CD14-positive monocyte (primary cell): ENCODE data around the gene PNKP. TPM values are rescaled to one million over a fixed set of nuclear protein-coding genes. Genes with fewer than 3 reads are reported as not detected.

ENCODE experiments used
- DNase-seq, 3 donors: peaks; one replicate each; pipeline ENCODE4 v3.0.0-alpha.2; 2011 to 2022
- H2AFZ ChIP-seq: 2 replicates; pipeline ENCODE4 v1.6.0; 2012; ENCODE audit warnings: mild to moderate bottlenecking, low read depth, low read length, inconsistent platforms; ENCODE audit not compliant: insufficient read depth, poor library complexity, severe bottlenecking
- H3K27ac ChIP-seq, 2 donors: 1 replicate in 1 of 2; 2 replicates in 1 of 2; pipeline ENCODE4 v1.5.1; 2012 to 2013; ENCODE audit warnings: low read length in 2 of 2, control low read depth in 1 of 2, inconsistent platforms in 1 of 2, low read depth in 1 of 2, mild to moderate bottlenecking in 1 of 2
- H3K27me3 ChIP-seq, 2 donors: one replicate each; pipeline versions ENCODE4 v1.6.0 to v1.6.1; 2011 to 2013; ENCODE audit warnings: low read length in 2 of 2; ENCODE audit not compliant: control insufficient read depth in 2 of 2, insufficient read depth in 2 of 2
- H3K36me3 ChIP-seq, 2 donors: replicated peaks in 1 of 2; 1 replicate in 1 of 2; 2 replicates in 1 of 2; pipeline versions ENCODE4 v1.5.1 to v1.6.1; 2012 to 2013; ENCODE audit warnings: low read length in 2 of 2, control low read depth in 1 of 2, inconsistent platforms in 1 of 2, mild to moderate bottlenecking in 1 of 2; ENCODE audit not compliant: insufficient read depth in 2 of 2, control insufficient read depth in 1 of 2
- H3K4me1 ChIP-seq, 2 donors: 1 replicate in 1 of 2; 2 replicates in 1 of 2; pipeline versions ENCODE4 v1.5.1 to v1.6.1; 2012 to 2013; ENCODE audit warnings: low read length in 2 of 2, control low read depth in 1 of 2, inconsistent platforms in 1 of 2, mild to moderate bottlenecking in 1 of 2, moderate library complexity in 1 of 2; ENCODE audit not compliant: insufficient read depth in 2 of 2, control insufficient read depth in 1 of 2
- H3K4me2 ChIP-seq: replicated peaks from 2 replicates; pipeline ENCODE3; 2012; ENCODE audit warnings: low read length, moderate library complexity, mild to moderate bottlenecking; ENCODE audit not compliant: poor library complexity, severe bottlenecking; ENCODE audit errors: extremely low read depth
- H3K4me3 ChIP-seq, 3 experiments: fragments of 200-600 bp in 1 of 3; sonication (generic) in 1 of 3; replicated peaks in 1 of 3; 1 replicate in 2 of 3; 2 replicates in 1 of 3; pipeline ENCODE4 v1.5.1; 2011 to 2013; ENCODE audit warnings: low read length in 3 of 3, mild to moderate bottlenecking in 3 of 3, control low read depth in 2 of 3, low read depth in 2 of 3, inconsistent platforms in 1 of 3, moderate library complexity in 1 of 3
- H3K79me2 ChIP-seq: 2 replicates; pipeline ENCODE4 v1.6.0; 2012; ENCODE audit warnings: mild to moderate bottlenecking, control low read depth, inconsistent platforms, low read length, moderate library complexity; ENCODE audit not compliant: insufficient read depth
- H3K9ac ChIP-seq: 2 replicates; pipeline ENCODE4 v1.6.0; 2017; ENCODE audit warnings: low read length, mild to moderate bottlenecking; ENCODE audit not compliant: insufficient read depth, poor library complexity, severe bottlenecking
- H3K9me3 ChIP-seq, 2 donors: replicated peaks in 1 of 2; 1 replicate in 1 of 2; 2 replicates in 1 of 2; pipeline versions ENCODE4 v1.5.1 to v1.6.1; 2012 to 2013; ENCODE audit warnings: low read length in 2 of 2, control low read depth in 1 of 2; ENCODE audit not compliant: control insufficient read depth in 1 of 2, insufficient read depth in 1 of 2
- H4K20me1 ChIP-seq: 2 replicates; pipeline ENCODE4 v1.6.0; 2012; ENCODE audit warnings: mild to moderate bottlenecking, low read length, control low read depth, moderate library complexity; ENCODE audit not compliant: insufficient read depth
- H3K27ac Mint-ChIP-seq, 7 donors: one replicate each; pipeline ENCODE4 v1.8.0; 2020; ENCODE audit warnings: mild to moderate bottlenecking in 7 of 7, mixed read lengths in 7 of 7, moderate library complexity in 6 of 7, inconsistent platforms in 2 of 7
- H3K27me3 Mint-ChIP-seq, 3 donors: one replicate each; pipeline ENCODE4 v1.8.0; 2021 to 2022; ENCODE audit warnings: low read depth in 3 of 3, mild to moderate bottlenecking in 3 of 3, mixed read lengths in 3 of 3, moderate library complexity in 3 of 3, inconsistent platforms in 1 of 3
- H3K36me3 Mint-ChIP-seq, 2 donors: one replicate each; pipeline ENCODE4 v1.8.0; 2020; ENCODE audit warnings: mixed read lengths in 2 of 2, inconsistent platforms in 1 of 2, mild to moderate bottlenecking in 1 of 2
- H3K4me1 Mint-ChIP-seq: one replicate; pipeline ENCODE4 v1.8.0; 2020; ENCODE audit warnings: mild to moderate bottlenecking, mixed read lengths
- H3K4me3 Mint-ChIP-seq, 2 donors: one replicate each; pipeline ENCODE4 v1.8.0; 2020; ENCODE audit warnings: mild to moderate bottlenecking in 2 of 2, mixed read lengths in 2 of 2, moderate library complexity in 1 of 2
- H3K9me3 Mint-ChIP-seq, 7 donors: one replicate each; pipeline ENCODE4 v1.8.0; 2020 to 2022; ENCODE audit warnings: mixed read lengths in 7 of 7, mild to moderate bottlenecking in 6 of 7, moderate library complexity in 6 of 7, inconsistent platforms in 2 of 7
- CTCF ChIP-seq: fragments of 200-600 bp; IDR thresholded peaks from one replicate; pipeline ENCODE4 v1.8.0; 2022; ENCODE audit warnings: antibody characterized with exemption, mild to moderate bottlenecking
- WGBS: methylation state at CpG from one replicate; pipeline ENCODE4 v1.1.5; 2013; ENCODE audit warnings: missing lambda C conversion rate; ENCODE audit not compliant: insufficient coverage; 5-methylcytosine and 5-hydroxymethylcytosine counted together
- intact Hi-C, 2 donors: fragments of 100-400 bp; cut with micrococcal nuclease; formaldehyde crosslinking; loops; one replicate each; pipeline versions ENCODE4 v1.15.0 to v1.15.1; 2023
- polyA plus RNA-seq, 3 donors: library from polyadenylated mRNA; depleted of rRNA in 1 of 3; unstranded in 2 of 3; stranded (reverse) in 1 of 3; fragments of 300-500 nt in 2 of 3; fragments of >200 nt in 1 of 3; fragmentation: Illumina TruSeq in 2 of 3; gene quantifications; 1 replicate in 2 of 3; 2 replicates in 1 of 3; pipeline ENCODE4 v1.2.3, GENCODE V29; 2012 to 2021

Gene PNKP
- polyA plus RNA-seq, 3 donors = 23.0 to 88.6 (median 30.2) TPM

GRCh38 chr19:49838885-49839588 is 28.3 kb downstream of the PNKP start:
- Histone ChIP-seq H3K27me3 (no peaks in the 10 kb centered on the region), H3K4me1 (peaks cover 3 to 8% of the 10 kb centered on the region in 2 donors), H3K4me3 (no peak overlapping the region), H3K36me3 (peaks cover 62 to 70% of the 10 kb centered on the region in 2 donors), H2AFZ (no peak overlapping the region), H4K20me1 (peaks cover 4% of the 10 kb centered on the region), H3K27ac (no peak overlapping the region), H3K9ac (no peak overlapping the region), H3K79me2 (no peaks in the 10 kb centered on the region), H3K4me2 (no peak overlapping the region), H3K9me3 (no peaks in the 10 kb centered on the region)
- intact Hi-C loops = no loop called here
- H3K27me3 Mint-ChIP-seq = no peaks in the 10 kb centered on the region
- no peak overlapping the region for H3K27ac Mint-ChIP-seq
- H3K4me3 Mint-ChIP-seq = no peak overlapping the region
- peaks cover 54 to 62% of the 10 kb centered on the region in 2 donors for H3K36me3 Mint-ChIP-seq
- peaks cover 0 to 3% (median 0%) of the 10 kb centered on the region in 7 donors for H3K9me3 Mint-ChIP-seq
- peaks cover 5% of the 10 kb centered on the region for H3K4me1 Mint-ChIP-seq
- DNase-seq = no peak
- TF ChIP-seq CTCF = no peak
- 97% methylated on average over 13 of the region's 18 CpGs for WGBS

- Histone ChIP-seq H3K36me3 (peaks cover 68 to 86% of the 10 kb centered on the region in 2 donors), H3K27ac (no peak overlapping the region), H3K4me1 (peaks cover 6 to 7% of the 10 kb centered on the region in 2 donors), H3K9me3 (no peaks in the 10 kb centered on the region), H3K27me3 (no peaks in the 10 kb centered on the region), H2AFZ (no peak overlapping the region), H4K20me1 (peaks cover 6% of the 10 kb centered on the region), H3K79me2 (no peaks in the 10 kb centered on the region), H3K4me3 (no peak overlapping the region), H3K4me2 (no peak overlapping the region), H3K9ac (no peak overlapping the region)
- peaks cover 69 to 78% of the 10 kb centered on the region in 2 donors for H3K36me3 Mint-ChIP-seq
- no peak overlapping the region for H3K4me3 Mint-ChIP-seq
- no peak overlapping the region for H3K27ac Mint-ChIP-seq
- H3K4me1 Mint-ChIP-seq = peaks cover 9% of the 10 kb centered on the region
- intact Hi-C loops = no loop called here
- H3K9me3 Mint-ChIP-seq = peaks cover 0 to 3% (median 0%) of the 10 kb centered on the region in 7 donors
- no peak for DNase-seq
- 99% methylated on average over 9 of the region's 9 CpGs for WGBS
- TF ChIP-seq CTCF = no peak
- no peaks in the 10 kb centered on the region for H3K27me3 Mint-ChIP-seq
Measured at GRCh38 chr19:49837425-49837824, 30.0 kb downstream of the PNKP start.
